H1 (cell line): ENCODE data around the gene BTBD9. TPM values are rescaled to one million over a fixed set of nuclear protein-coding genes. Genes with fewer than 3 reads are reported as not detected.

ENCODE experiments used
- CTCF ChIA-PET: fragments of 300-600 bp; sonication (Branson Sonifier 250); formaldehyde crosslinking; loops from one replicate; lab custom pipeline; 2021; ENCODE audit not compliant: partially characterized antibody; lab: Charles Lee
- POLR2A ChIA-PET: fragments of 300-600 bp; sonication (Branson Sonifier 250); formaldehyde crosslinking; loops from one replicate; lab custom pipeline; 2021; ENCODE audit warnings: inconsistent platforms; ENCODE audit not compliant: partially characterized antibody; lab: Charles Lee
- DNase-seq, 2 experiments: peaks; one replicate each; pipeline versions ENCODE4 v3.0.0 to v3.0.0-alpha.2; 2010 to 2022; ENCODE audit warnings: low spot score in 2 of 2, low read depth in 1 of 2, mixed read lengths in 1 of 2
- FAIRE-seq: peaks from 2 replicates; lab custom pipeline; 2011; peaks lifted over from hg19 to GRCh38; lab: Jason Lieb, UNC
- H2AFZ ChIP-seq: 2 replicates; pipeline ENCODE4 v1.8.1; 2012; ENCODE audit warnings: low read length, inconsistent platforms
- H2AK5ac ChIP-seq: 2 replicates; pipeline ENCODE4 v1.6.1; 2013; ENCODE audit warnings: low read depth, low read length
- H2BK120ac ChIP-seq: replicated peaks from 2 replicates; pipeline ENCODE3; 2013; ENCODE audit warnings: low read depth, low read length, inconsistent platforms
- H2BK12ac ChIP-seq: 2 replicates; pipeline ENCODE4 v1.6.1; 2013; ENCODE audit warnings: low read depth, low read length
- H2BK15ac ChIP-seq: 2 replicates; pipeline ENCODE4 v1.6.1; 2013; ENCODE audit warnings: low read length
- H2BK20ac ChIP-seq: 2 replicates; pipeline ENCODE4 v1.6.1; 2013; ENCODE audit warnings: low read length
- H2BK5ac ChIP-seq: 2 replicates; pipeline ENCODE4 v1.6.1; 2013; ENCODE audit warnings: low read depth, low read length
- H3K14ac ChIP-seq: 2 replicates; pipeline ENCODE4 v1.6.1; 2013; ENCODE audit warnings: inconsistent platforms; ENCODE audit not compliant: insufficient read length
- H3K18ac ChIP-seq: 2 replicates; pipeline ENCODE4 v1.6.1; 2013; ENCODE audit warnings: low read length; ENCODE audit errors: extremely low read depth
- H3K23ac ChIP-seq: 2 replicates; pipeline ENCODE4 v1.6.1; 2013; ENCODE audit warnings: inconsistent platforms; ENCODE audit not compliant: insufficient read length
- H3K23me2 ChIP-seq: 2 replicates; pipeline ENCODE4 v1.6.1; 2013; ENCODE audit warnings: low read depth, low read length
- H3K27ac ChIP-seq: 2 replicates; pipeline ENCODE4 v1.6.1; 2011; ENCODE audit warnings: low read depth, low read length, inconsistent platforms
- H3K27me3 ChIP-seq, 4 experiments: replicated peaks in 1 of 4; 1 replicate in 1 of 4; 2 replicates in 3 of 4; pipeline versions ENCODE4 v1.6.1 to v1.8.1; 2011 to 2013; ENCODE audit warnings: low read length in 3 of 4, mild to moderate bottlenecking in 3 of 4, inconsistent platforms in 2 of 4, mixed read lengths in 2 of 4, moderate library complexity in 1 of 4; ENCODE audit not compliant: control insufficient read depth in 3 of 4, insufficient read depth in 3 of 4; ENCODE audit errors: extremely low read depth in 1 of 4
- H3K36me3 ChIP-seq, 4 experiments: 2 replicates each; pipeline versions ENCODE4 v1.6.1 to v1.8.1; 2011 to 2013; ENCODE audit warnings: mild to moderate bottlenecking in 4 of 4, low read length in 3 of 4, moderate library complexity in 2 of 4, control low read depth in 1 of 4, inconsistent platforms in 1 of 4; ENCODE audit not compliant: insufficient read depth in 4 of 4, control insufficient read depth in 2 of 4
- H3K4ac ChIP-seq: replicated peaks from 2 replicates; pipeline ENCODE3; 2013; ENCODE audit warnings: low read length, low read depth, mixed read lengths, inconsistent platforms; ENCODE audit not compliant: insufficient read length
- H3K4me1 ChIP-seq, 4 experiments: replicated peaks in 1 of 4; 1 replicate in 1 of 4; 2 replicates in 3 of 4; pipeline versions ENCODE4 v1.6.1 to v1.8.1; 2011 to 2013; ENCODE audit warnings: low read length in 3 of 4, inconsistent platforms in 2 of 4, mixed read lengths in 1 of 4; ENCODE audit not compliant: insufficient read depth in 4 of 4, control insufficient read depth in 3 of 4
- H3K4me2 ChIP-seq, 2 experiments: 2 replicates each; pipeline versions ENCODE4 v1.6.1 to v1.8.1; 2011 to 2013; ENCODE audit warnings: low read depth in 2 of 2, low read length in 2 of 2, control low read depth in 1 of 2, inconsistent platforms in 1 of 2, mild to moderate bottlenecking in 1 of 2; ENCODE audit not compliant: insufficient read depth in 1 of 2
- H3K4me3 ChIP-seq, 4 experiments: fragments of 200-600, 300-600 bp in 1 of 4; sonication (generic), shearing (Covaris generic), sonication (Bioruptor Twin) in 1 of 4; 2 replicates each; pipeline versions ENCODE4 v1.5.1 to v1.8.1; 2011 to 2016; ENCODE audit warnings: low read length in 4 of 4, low read depth in 3 of 4, control low read depth in 2 of 4, inconsistent platforms in 2 of 4, mild to moderate bottlenecking in 2 of 4, mixed read lengths in 1 of 4, moderate library complexity in 1 of 4; ENCODE audit not compliant: insufficient read depth in 2 of 4; ENCODE audit errors: extremely low read depth in 1 of 4
- H3K56ac ChIP-seq: replicated peaks from 2 replicates; pipeline ENCODE3; 2013; ENCODE audit warnings: low read depth, mild to moderate bottlenecking, mixed read lengths, low read length, inconsistent platforms; ENCODE audit not compliant: insufficient read length
- H3K79me1 ChIP-seq: 2 replicates; pipeline ENCODE4 v1.6.1; 2013; ENCODE audit warnings: low read depth, low read length, control low read depth
- H3K79me2 ChIP-seq, 2 experiments: 2 replicates each; pipeline versions ENCODE4 v1.6.1 to v1.8.1; 2012 to 2013; ENCODE audit warnings: low read length in 2 of 2, mild to moderate bottlenecking in 2 of 2, inconsistent platforms in 1 of 2; ENCODE audit not compliant: insufficient read depth in 2 of 2, control insufficient read depth in 1 of 2
- H3K9ac ChIP-seq, 4 experiments: replicated peaks in 1 of 4; 1 replicate in 1 of 4; 2 replicates in 3 of 4; pipeline versions ENCODE4 v1.6.1 to v1.8.1; 2011 to 2013; ENCODE audit warnings: low read depth in 3 of 4, low read length in 3 of 4, control low read depth in 2 of 4, mild to moderate bottlenecking in 2 of 4, moderate library complexity in 2 of 4, inconsistent platforms in 1 of 4; ENCODE audit errors: extremely low read depth in 1 of 4
- H3K9me3 ChIP-seq, 2 experiments: 2 replicates each; pipeline versions ENCODE4 v1.6.1 to v1.8.1; 2012 to 2013; ENCODE audit warnings: mild to moderate bottlenecking in 2 of 2, moderate library complexity in 2 of 2, control low read depth in 1 of 2, inconsistent platforms in 1 of 2, low read depth in 1 of 2, low read length in 1 of 2, mixed read lengths in 1 of 2; ENCODE audit not compliant: insufficient read depth in 2 of 2
- H4K20me1 ChIP-seq, 2 experiments: replicated peaks in 1 of 2; 2 replicates each; pipeline versions ENCODE3 to v1.8.1; 2011 to 2013; ENCODE audit warnings: inconsistent platforms in 2 of 2, low read length in 2 of 2, mild to moderate bottlenecking in 1 of 2; ENCODE audit not compliant: insufficient read depth in 2 of 2, control insufficient read depth in 1 of 2
- H4K5ac ChIP-seq: 2 replicates; pipeline ENCODE4 v1.6.1; 2013; ENCODE audit warnings: low read length, low read depth, mixed read lengths, inconsistent platforms; ENCODE audit not compliant: insufficient read length
- H4K8ac ChIP-seq: 2 replicates; pipeline ENCODE4 v1.8.0; 2013; ENCODE audit warnings: mild to moderate bottlenecking, moderate library complexity, low read length, inconsistent platforms; ENCODE audit not compliant: insufficient read depth; ENCODE audit errors: extremely low read depth
- H4K91ac ChIP-seq: replicated peaks from 2 replicates; pipeline ENCODE3; 2013; ENCODE audit warnings: low read length, mixed read lengths, inconsistent platforms; ENCODE audit not compliant: insufficient read length
- CHD2 ChIP-seq: IDR thresholded peaks from 2 replicates; pipeline ENCODE4 v1.6.1; 2012; ENCODE audit warnings: low read length, improper control_type of control experiment
- CTBP2 ChIP-seq: IDR thresholded peaks from 2 replicates; pipeline ENCODE4 v1.7.0; 2011; ENCODE audit warnings: borderline replicate concordance, mild to moderate bottlenecking, moderate library complexity, mixed read lengths, low read length; ENCODE audit not compliant: insufficient read depth, insufficient read length
- HDAC6 ChIP-seq: IDR thresholded peaks from one replicate; pipeline ENCODE4 v1.7.1; 2012; ENCODE audit warnings: low read depth, mild to moderate bottlenecking, inconsistent platforms, low read length, moderate library complexity
- NRF1 ChIP-seq: IDR thresholded peaks from 2 replicates; pipeline ENCODE4 v1.6.1; 2011; ENCODE audit warnings: mild to moderate bottlenecking, low read depth, low read length, improper control_type of control experiment
- POLR2AphosphoS5 ChIP-seq: IDR thresholded peaks from 2 replicates; pipeline ENCODE4 v1.6.1; 2011; ENCODE audit warnings: low read depth, low read length
- RBBP5 ChIP-seq: IDR thresholded peaks from 2 replicates; pipeline ENCODE4 v1.7.1; 2012; ENCODE audit warnings: low read depth, mild to moderate bottlenecking, inconsistent platforms, low read length, moderate library complexity, borderline replicate concordance
- RXRA ChIP-seq: IDR thresholded peaks from 2 replicates; pipeline ENCODE4 v1.6.1; 2011; ENCODE audit warnings: low read depth, mild to moderate bottlenecking, low read length, moderate library complexity; ENCODE audit not compliant: insufficient read depth
- SAP30 ChIP-seq: fragments of 300-600 bp; sonication (generic); IDR thresholded peaks from 2 replicates; pipeline ENCODE4 v1.7.1; 2012; ENCODE audit warnings: low read length, moderate library complexity, mild to moderate bottlenecking, inconsistent platforms; ENCODE audit not compliant: insufficient read depth, insufficient replicate concordance
- SIRT6 ChIP-seq: IDR thresholded peaks from one replicate; pipeline ENCODE4 v1.7.1; 2012; ENCODE audit warnings: low read length, inconsistent platforms
- SIX5 ChIP-seq: IDR thresholded peaks from 2 replicates; pipeline ENCODE4 v1.6.1; 2011; ENCODE audit warnings: mild to moderate bottlenecking, low read depth, low read length
- SRF ChIP-seq: IDR thresholded peaks from 2 replicates; pipeline ENCODE4 v1.6.1; 2011; ENCODE audit warnings: mild to moderate bottlenecking, low read depth, low read length, moderate library complexity
- TAF7 ChIP-seq: optimal IDR thresholded peaks from 2 replicates; pipeline ENCODE3; 2011; ENCODE audit warnings: low read depth, mild to moderate bottlenecking, inconsistent platforms, low read length, moderate library complexity, borderline replicate concordance
- YY1 ChIP-seq: IDR thresholded peaks from 2 replicates; pipeline ENCODE4 v1.6.1; 2011; ENCODE audit warnings: low read depth, mild to moderate bottlenecking, low read length
- ZNF274 ChIP-seq: IDR thresholded peaks from 2 replicates; pipeline ENCODE4 v1.7.0; 2012; ENCODE audit warnings: low read length, borderline replicate concordance; ENCODE audit errors: extremely low read depth
- WGBS, 2 experiments: shearing (Covaris generic) in 1 of 2; methylation state at CpG; one replicate each; pipeline versions ENCODE4 v1.1.6 to v1.1.7; 2013 to 2015; ENCODE audit warnings: low lambda C conversion rate in 2 of 2, mixed read lengths in 2 of 2, inconsistent platforms in 1 of 2, low coverage in 1 of 2, missing lambda C conversion rate in 1 of 2; ENCODE audit not compliant: insufficient replicate concordance in 2 of 2, insufficient coverage in 1 of 2, insufficient read length in 1 of 2; ENCODE audit errors: extremely low coverage in 1 of 2, missing lambda C conversion rate in 1 of 2; 5-methylcytosine and 5-hydroxymethylcytosine counted together
- polyA plus RNA-seq, 7 experiments: library from polyadenylated mRNA; depleted of rRNA in 3 of 7; stranded (reverse) in 5 of 7; unstranded in 2 of 7; fragments of >200 nt in 5 of 7; fragments of 200-250 nt in 2 of 7; gene quantifications; 1 replicate in 5 of 7; 2 replicates in 1 of 7; 4 replicates in 1 of 7; pipeline versions ENCODE4 v1.2.1 to v1.2.3, GENCODE V29; 2011 to 2013; ENCODE audit warnings: missing spikeins in 2 of 7, mixed read lengths in 2 of 7
- total RNA-seq: library from RNA; stranded (reverse); fragmentation: NEBNext Ultra II Directional; extraction: Animal tissue kit (Norgen Biotek cat#: 25700); gene quantifications from 2 replicates; pipeline ENCODE4 v1.2.1, GENCODE V29; 2021

BTBD9 gene
- total and polyA plus RNA-seq, 2 of the 8 experiments (the other 6 are each of a cell fraction or from before 2014, with no cell fraction given) = 0.92 to 4.1 TPM

DNA sequence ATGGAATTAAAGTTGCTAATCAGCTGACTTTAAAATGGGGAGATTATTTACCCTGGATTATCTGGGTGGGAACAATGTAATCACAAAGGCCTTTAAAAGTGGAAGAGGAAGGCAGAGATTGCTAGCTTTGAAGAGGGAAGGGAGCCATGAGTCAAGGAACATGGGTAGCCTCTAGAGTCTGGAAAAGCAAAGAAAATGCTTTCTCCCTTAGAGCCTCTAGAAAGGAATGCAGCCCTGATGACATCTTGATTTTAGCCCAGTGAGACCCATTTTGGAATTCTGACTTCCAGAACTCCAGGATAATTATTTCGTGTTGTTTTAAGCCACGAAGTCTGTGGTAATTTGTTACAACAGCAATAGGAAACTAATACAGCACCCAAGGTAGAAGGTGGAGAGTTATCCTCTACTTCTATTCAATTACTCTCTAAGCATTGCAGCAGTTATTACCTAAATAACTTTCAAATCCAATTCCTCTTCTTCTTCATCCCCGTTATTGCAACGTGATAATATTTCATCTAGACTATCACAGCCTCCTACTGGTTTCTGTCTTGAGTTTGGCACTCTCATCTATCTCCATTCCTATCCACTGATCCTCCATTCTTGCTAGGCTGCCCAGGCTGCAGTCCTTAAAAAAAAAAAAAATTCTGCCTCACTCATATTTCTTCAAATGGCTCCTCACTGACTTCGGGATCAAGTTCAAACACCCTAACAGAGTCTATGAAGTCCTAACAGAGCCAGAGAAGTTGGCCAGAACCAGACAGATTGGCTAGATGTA lies 224.3 kb downstream of the BTBD9 start:
- no peak overlapping the region for H3K14ac ChIP-seq
- no peak overlapping the region for H3K23ac ChIP-seq
- H3K56ac ChIP-seq = no peak overlapping the region
- no peak overlapping the region for H2AFZ ChIP-seq
- H4K91ac ChIP-seq = no peak overlapping the region
- CTCF ChIA-PET = interaction anchor here (0.7 to 1.2 kb wide), 3 partner anchors 11 to 588 kb away, joined by 3 read pairs; no protein-coding TSS in a partner anchor
- H3K4me1 ChIP-seq = no peaks in the 10 kb centered on the region
- H3K9ac ChIP-seq = no peak overlapping the region
- H3K9me3 ChIP-seq = no peaks in the 10 kb centered on the region
- no peak overlapping the region for H2BK120ac ChIP-seq
- no peaks in the 10 kb centered on the region for H3K27me3 ChIP-seq
- no peak overlapping the region for H3K4me3 ChIP-seq
- no peak overlapping the region for H3K27ac ChIP-seq
- H3K23me2 ChIP-seq = no peaks in the 10 kb centered on the region
- no peaks in the 10 kb centered on the region for H3K79me2 ChIP-seq
- no peak overlapping the region for H2BK20ac ChIP-seq
- no peak overlapping the region for H3K4ac ChIP-seq
- H4K5ac ChIP-seq = no peak overlapping the region
- H3K4me2 ChIP-seq = no peak overlapping the region
- H3K36me3 ChIP-seq = no peaks in the 10 kb centered on the region
- no peak overlapping the region for H2BK5ac ChIP-seq
- no peak overlapping the region for H2AK5ac ChIP-seq
- H4K8ac ChIP-seq = no peak overlapping the region
- POLR2A ChIA-PET = no interaction called here
- no peak overlapping the region for H2BK15ac ChIP-seq
- no peaks in the 10 kb centered on the region for H4K20me1 ChIP-seq
- H3K18ac ChIP-seq = no peak overlapping the region
- WGBS, 2 experiments = 93 to 100% methylated on average over 1 to 5 of the region's 5 CpGs
- no peak for FAIRE-seq
- DNase-seq = no peak
- H3K79me1 ChIP-seq = no peaks in the 10 kb centered on the region
- no peak overlapping the region for H2BK12ac ChIP-seq
- TF ChIP-seq RXRA = no peak
- TF ChIP-seq ZNF274 = no peak
- TF ChIP-seq POLR2AphosphoS5 = no peak
- no peak for TF ChIP-seq CTBP2
- no peak for TF ChIP-seq SRF
- TF ChIP-seq RBBP5 = no peak
- no peak for TF ChIP-seq CHD2
- no peak for TF ChIP-seq SIRT6
- TF ChIP-seq SAP30 = no peak
- no peak for TF ChIP-seq YY1
- no peak for TF ChIP-seq NRF1
- TF ChIP-seq HDAC6 = no peak
- TF ChIP-seq TAF7 = no peak
- TF ChIP-seq SIX5 = no peak
